Measurements from ENCODE around the gene PPM1H.

DNA sequence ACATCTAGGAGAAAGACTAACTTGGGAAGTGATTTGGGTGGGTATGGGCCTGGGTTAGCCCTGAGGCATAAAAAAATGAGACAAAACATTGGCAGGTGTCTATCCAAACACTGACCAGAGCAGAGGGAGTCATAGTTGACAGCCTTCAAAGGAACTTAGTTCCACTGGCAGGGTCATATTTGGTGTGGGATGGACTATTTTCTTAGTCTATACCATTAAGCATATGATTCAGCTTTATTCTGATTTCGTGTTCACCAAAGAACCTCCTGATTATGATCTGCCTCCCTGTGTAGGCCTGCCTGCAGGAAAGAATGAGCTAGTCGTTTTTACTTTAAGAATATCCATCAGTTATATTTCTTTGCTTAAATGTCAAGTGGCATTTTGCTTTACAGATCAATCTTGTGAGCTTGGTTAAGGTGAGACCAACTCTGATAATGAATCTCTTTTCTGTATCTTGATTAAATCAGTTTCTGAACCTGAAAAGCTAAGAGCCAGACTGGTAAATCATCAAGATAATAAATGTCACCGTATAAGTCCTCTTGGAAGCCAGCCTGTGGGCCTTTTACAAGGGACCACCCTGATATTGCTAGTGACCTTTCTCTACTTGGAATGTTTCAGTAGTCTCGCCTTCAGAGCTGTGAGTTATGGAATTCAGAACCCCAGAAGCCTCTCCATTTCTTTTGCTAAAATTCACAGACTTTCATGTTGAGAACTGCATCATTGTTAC, 285.4 kb downstream of the PPM1H start:
- TF ChIP-seq, protein P1, sequence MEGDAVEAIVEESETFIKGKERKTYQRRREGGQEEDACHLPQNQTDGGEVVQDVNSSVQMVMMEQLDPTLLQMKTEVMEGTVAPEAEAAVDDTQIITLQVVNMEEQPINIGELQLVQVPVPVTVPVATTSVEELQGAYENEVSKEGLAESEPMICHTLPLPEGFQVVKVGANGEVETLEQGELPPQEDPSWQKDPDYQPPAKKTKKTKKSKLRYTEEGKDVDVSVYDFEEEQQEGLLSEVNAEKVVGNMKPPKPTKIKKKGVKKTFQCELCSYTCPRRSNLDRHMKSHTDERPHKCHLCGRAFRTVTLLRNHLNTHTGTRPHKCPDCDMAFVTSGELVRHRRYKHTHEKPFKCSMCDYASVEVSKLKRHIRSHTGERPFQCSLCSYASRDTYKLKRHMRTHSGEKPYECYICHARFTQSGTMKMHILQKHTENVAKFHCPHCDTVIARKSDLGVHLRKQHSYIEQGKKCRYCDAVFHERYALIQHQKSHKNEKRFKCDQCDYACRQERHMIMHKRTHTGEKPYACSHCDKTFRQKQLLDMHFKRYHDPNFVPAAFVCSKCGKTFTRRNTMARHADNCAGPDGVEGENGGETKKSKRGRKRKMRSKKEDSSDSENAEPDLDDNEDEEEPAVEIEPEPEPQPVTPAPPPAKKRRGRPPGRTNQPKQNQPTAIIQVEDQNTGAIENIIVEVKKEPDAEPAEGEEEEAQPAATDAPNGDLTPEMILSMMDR (conservative IDR thresholded peaks at IDR 0.05 in 1 of 2, IDR thresholded peaks at IDR 0.05 in 1 of 2; ENCODE audit: extremely low read depth in 1 of 2, insufficient read depth in 1 of 2, low read depth in 1 of 2, low read length in 2 of 2), result no peak
- no peak for TF ChIP-seq EZH2 (IDR thresholded peaks at IDR 0.05; ENCODE audit: borderline replicate concordance, low read length)

Measured in mammary epithelial cell (primary cell).